Adipocyte (in vitro differentiated cells): ENCODE measurements around the gene MSRB1.
"Not testable (repeated sequence)": the region's sequence is repeated elsewhere in the genome, so short reads cannot be mapped to it uniquely, and the experiment has no call there.

Experiments used
- DNase-seq: peaks from one replicate; pipeline ENCODE4 v3.0.0-alpha.2; 2015; ENCODE audit warnings: low read depth
- H3K27me3 ChIP-seq: replicated peaks from 2 replicates; pipeline ENCODE4 v1.7.0; 2013; ENCODE audit warnings: mild to moderate bottlenecking, low read length, moderate library complexity; ENCODE audit not compliant: control insufficient read depth, insufficient read depth
- H3K36me3 ChIP-seq: 2 replicates; pipeline ENCODE4 v1.7.0; 2013; ENCODE audit warnings: low read length, mild to moderate bottlenecking, moderate library complexity; ENCODE audit not compliant: control insufficient read depth, insufficient read depth, severe bottlenecking
- H3K4me1 ChIP-seq: 2 replicates; pipeline ENCODE4 v1.7.0; 2013; ENCODE audit warnings: mild to moderate bottlenecking, low read length, moderate library complexity; ENCODE audit not compliant: control insufficient read depth, insufficient read depth
- H3K4me3 ChIP-seq: 2 replicates; pipeline ENCODE4 v1.7.0; 2013; ENCODE audit warnings: mild to moderate bottlenecking, low read length, moderate library complexity
- H3K9ac ChIP-seq: 2 replicates; pipeline ENCODE4 v1.7.0; 2013; ENCODE audit warnings: mild to moderate bottlenecking, low read length, moderate library complexity
- H3K9me3 ChIP-seq: 2 replicates; pipeline ENCODE4 v1.7.0; 2013; ENCODE audit warnings: mild to moderate bottlenecking, low read length, moderate library complexity; ENCODE audit not compliant: control insufficient read depth

MSRB1 gene

DNA sequence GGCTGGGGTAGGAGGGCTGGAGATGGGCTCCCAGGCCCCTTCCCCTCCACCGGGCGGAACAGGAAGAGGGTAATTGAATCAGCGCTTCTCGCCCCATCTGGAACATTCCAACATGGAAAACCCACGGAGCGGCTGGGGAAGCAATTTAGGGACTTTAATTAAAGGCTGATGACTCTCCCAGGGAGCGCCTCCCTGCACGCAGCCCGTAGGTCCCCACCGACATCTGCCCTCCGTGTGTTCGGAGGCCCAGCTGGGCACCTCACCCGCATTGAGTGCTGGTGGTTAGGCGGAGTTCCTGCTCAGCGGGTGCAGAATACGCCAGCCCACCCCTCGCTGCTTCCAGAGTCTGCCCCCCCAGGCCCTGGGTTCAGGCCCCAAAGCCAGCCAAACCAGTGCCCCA, 34.8 kb downstream of the MSRB1 start:
- H3K4me3 ChIP-seq = no peak overlapping the region
- DNase-seq = no peak
- H3K27me3 ChIP-seq = peaks cover 53% of the 10 kb centered on the region
- H3K9ac ChIP-seq = no peak overlapping the region
- no peaks in the 10 kb centered on the region for H3K4me1 ChIP-seq
- H3K36me3 ChIP-seq = no peaks in the 10 kb centered on the region
- H3K9me3 ChIP-seq = no peaks in the 10 kb centered on the region

- no peak for DNase-seq
- Histone ChIP-seq H3K9ac (no peak overlapping the region), H3K9me3 (no peaks in the 10 kb centered on the region), H3K4me1 (no peaks in the 10 kb centered on the region), H3K27me3 (peaks cover 54% of the 10 kb centered on the region), H3K4me3 (no peak overlapping the region), H3K36me3 (no peaks in the 10 kb centered on the region)
Observed at GRCh38 chr16:1907226-1907860, 35.7 kb downstream of the MSRB1 start.

DNA sequence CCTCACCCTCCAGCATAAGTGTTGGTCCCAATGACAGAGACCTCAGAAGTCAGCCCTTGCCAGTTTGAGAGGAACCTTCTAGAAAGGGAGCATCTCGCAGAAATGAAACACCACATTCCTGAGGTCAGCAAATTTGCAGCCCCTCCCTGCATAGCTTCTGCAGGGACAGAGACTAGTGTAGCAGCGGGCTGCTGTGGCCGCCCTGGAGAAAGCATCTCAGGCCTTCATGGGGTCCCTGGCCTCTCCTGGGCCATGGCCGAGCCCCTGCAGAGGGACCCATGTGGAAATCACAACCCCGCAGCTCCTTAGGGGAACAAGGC, 36.2 kb downstream of the MSRB1 start:
- Histone ChIP-seq H3K36me3 (no peaks in the 10 kb centered on the region), H3K9me3 (no peaks in the 10 kb centered on the region), H3K4me1 (no peaks in the 10 kb centered on the region), H3K27me3 (peaks cover 54% of the 10 kb centered on the region), H3K4me3 (no peak overlapping the region), H3K9ac (no peak overlapping the region)
- peak; percentile 33 for DNase-seq

DNA sequence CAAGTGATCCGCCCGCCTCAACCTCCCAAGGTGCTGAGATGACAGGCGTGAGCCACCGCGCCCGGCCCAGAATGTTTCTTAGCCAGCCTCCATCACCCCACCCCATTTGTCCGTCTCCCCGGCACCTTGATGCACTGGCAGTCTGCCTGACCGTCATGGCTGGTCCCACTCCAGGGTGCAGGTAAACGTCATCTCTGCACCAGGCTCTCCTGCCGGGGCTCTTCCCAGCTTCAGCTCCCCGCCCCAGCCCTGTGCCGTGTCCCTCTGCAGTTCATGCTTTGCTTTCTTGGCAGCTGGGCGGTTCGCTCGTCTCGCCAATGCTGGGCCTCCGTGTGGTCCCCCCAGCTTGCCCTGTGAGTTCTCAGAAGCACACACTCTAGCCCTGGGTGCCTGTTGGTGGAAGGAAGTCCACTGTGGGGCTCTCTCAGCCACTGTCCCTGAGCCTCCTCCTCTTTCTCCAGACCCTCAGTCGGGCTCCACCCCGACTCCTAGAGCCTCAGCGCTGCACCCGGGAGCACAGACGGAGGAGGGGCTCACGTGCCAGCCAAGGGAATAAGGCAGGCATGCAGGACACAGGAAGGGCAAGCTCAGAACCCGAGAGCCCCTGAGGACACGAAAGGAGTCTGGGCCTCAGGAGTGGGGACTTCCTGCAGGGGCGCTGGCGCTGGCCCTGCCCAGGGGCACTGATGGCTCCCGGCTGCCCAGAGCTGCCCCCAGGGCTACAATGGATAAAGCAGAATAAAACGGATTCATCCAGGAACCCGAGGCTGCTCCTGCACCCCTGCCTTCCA, 36.7 kb downstream of the MSRB1 start:
- no peak overlapping the region for H3K4me3 ChIP-seq
- no peaks in the 10 kb centered on the region for H3K4me1 ChIP-seq
- H3K36me3 ChIP-seq = no peaks in the 10 kb centered on the region
- no peak overlapping the region for H3K9ac ChIP-seq
- DNase-seq = peak; percentile 8
- H3K27me3 ChIP-seq = peaks cover 54% of the 10 kb centered on the region
- no peaks in the 10 kb centered on the region for H3K9me3 ChIP-seq

GRCh38 chr16:1903845-1904840, 38.9 kb downstream of the MSRB1 start:
- Histone ChIP-seq H3K9me3 (no peaks in the 10 kb centered on the region), H3K27me3 (peaks cover 55% of the 10 kb centered on the region), H3K4me3 (no peak overlapping the region), H3K9ac (no peak overlapping the region), H3K36me3 (no peaks in the 10 kb centered on the region), H3K4me1 (no peaks in the 10 kb centered on the region)
- no peak for DNase-seq

DNA sequence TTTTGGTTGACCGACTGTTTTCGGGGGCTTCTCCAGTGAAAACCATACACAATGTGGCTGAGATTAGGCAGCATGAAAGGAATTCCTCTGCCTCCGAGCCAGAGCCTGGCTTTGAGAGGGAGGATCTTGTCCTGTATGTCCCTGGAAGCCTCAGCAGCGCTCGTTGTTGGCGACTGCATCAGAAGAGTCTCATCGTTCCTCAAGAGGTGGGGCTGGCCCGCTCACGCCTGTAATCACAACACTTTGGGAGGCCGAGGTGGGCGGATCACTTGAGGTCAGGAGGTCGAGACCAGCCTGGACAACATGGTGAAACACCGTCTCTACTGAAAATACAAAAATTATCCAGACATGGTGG, 39.8 kb downstream of the MSRB1 start:
- Histone ChIP-seq H3K4me3 (no peak overlapping the region), H3K27me3 (peaks cover 49% of the 10 kb centered on the region), H3K9me3 (no peaks in the 10 kb centered on the region)

GRCh38 chr16:1902547-1903219, 40.3 kb downstream of the MSRB1 start:
- no peak for DNase-seq

More for the DNA sequence above, 39.8 kb downstream of the MSRB1 start:
- Histone ChIP-seq H3K36me3 (no peaks in the 10 kb centered on the region), H3K4me1 (no peaks in the 10 kb centered on the region), H3K9ac (no peak overlapping the region)
- DNase-seq = no peak

GRCh38 chr16:1900452-1900774, 42.6 kb downstream of the MSRB1 start:
- no peak for DNase-seq
- H3K27me3 ChIP-seq = peaks cover 46% of the 10 kb centered on the region

More at GRCh38 chr16:1902547-1903219, 40.3 kb downstream of the MSRB1 start:
- Histone ChIP-seq H3K4me1 (no peaks in the 10 kb centered on the region), H3K27me3 (peaks cover 49% of the 10 kb centered on the region), H3K9ac (no peak overlapping the region), H3K4me3 (no peak overlapping the region), H3K9me3 (no peaks in the 10 kb centered on the region), H3K36me3 (no peaks in the 10 kb centered on the region)

GRCh38 chr16:1899641-1900451, 43.2 kb downstream of the MSRB1 start:
- Histone ChIP-seq H3K4me1 (no peaks in the 10 kb centered on the region), H3K9me3 (no peaks in the 10 kb centered on the region), H3K9ac (no peak overlapping the region), H3K27me3 (peaks cover 40% of the 10 kb centered on the region), H3K4me3 (no peak overlapping the region), H3K36me3 (no peaks in the 10 kb centered on the region)
- DNase-seq = no peak

More at GRCh38 chr16:1900452-1900774, 42.6 kb downstream of the MSRB1 start:
- no peaks in the 10 kb centered on the region for H3K9me3 ChIP-seq
- H3K36me3 ChIP-seq = no peaks in the 10 kb centered on the region
- H3K4me3 ChIP-seq = no peak overlapping the region
- H3K9ac ChIP-seq = no peak overlapping the region
- no peaks in the 10 kb centered on the region for H3K4me1 ChIP-seq

- not testable (repeated sequence) for H3K36me3 ChIP-seq, DNase-seq, H3K9ac ChIP-seq, H3K9me3 ChIP-seq, H3K4me3 ChIP-seq, H3K4me1 ChIP-seq
- peaks cover 30% of the 10 kb centered on the region for H3K27me3 ChIP-seq
Observed at GRCh38 chr16:1897692-1898091, 45.3 kb downstream of the MSRB1 start.
